IPS-NIHi11 (cell line): Measurements from ENCODE around the gene ZNF500.

Source experiments
- DNase-seq: peaks from one replicate; pipeline ENCODE4 v3.0.0; 2012; ENCODE audit warnings: mixed read lengths, low spot score

The ZNF500 gene

DNA sequence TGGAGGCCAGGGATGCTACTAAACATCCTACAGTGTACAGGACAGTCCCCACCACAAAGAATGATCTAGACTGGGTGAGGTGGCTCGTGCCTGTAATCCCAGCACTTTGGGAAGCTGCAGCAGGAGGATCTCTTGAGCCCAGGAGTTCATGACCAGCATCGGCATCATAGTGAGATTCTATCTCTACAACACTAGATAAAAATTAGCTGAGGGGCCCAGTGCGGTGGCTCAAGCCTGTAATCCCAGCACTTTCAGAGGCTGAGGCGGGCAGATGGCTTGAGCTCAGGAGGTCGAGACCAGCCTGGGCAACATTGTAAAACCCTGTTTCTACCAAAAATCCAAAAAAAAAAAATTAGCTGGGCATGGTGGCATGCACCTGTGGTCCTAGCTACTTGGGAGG is 5.4 kb upstream of the ZNF500 start:
- DNase-seq, result no peak

DNA sequence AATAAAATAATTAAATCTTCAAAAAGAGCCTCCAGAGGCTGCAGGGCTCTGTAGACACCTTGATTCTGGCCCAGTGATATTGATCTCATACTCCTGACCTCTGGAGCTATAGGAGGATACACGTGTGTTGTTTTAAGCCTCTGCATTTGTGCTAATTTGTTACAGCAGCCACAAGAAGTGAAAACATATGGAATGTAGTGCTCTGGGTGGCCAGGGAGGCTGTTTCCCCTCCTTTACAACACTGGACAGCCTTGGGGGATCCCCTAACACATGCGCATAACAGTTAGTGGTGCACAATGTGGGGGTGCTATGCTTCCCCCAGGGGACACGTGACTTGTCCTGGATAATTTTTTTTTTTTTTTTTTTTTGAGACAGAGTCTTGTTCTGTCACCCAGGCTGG is 4.7 kb upstream of the ZNF500 start:
- no peak for DNase-seq

DNA sequence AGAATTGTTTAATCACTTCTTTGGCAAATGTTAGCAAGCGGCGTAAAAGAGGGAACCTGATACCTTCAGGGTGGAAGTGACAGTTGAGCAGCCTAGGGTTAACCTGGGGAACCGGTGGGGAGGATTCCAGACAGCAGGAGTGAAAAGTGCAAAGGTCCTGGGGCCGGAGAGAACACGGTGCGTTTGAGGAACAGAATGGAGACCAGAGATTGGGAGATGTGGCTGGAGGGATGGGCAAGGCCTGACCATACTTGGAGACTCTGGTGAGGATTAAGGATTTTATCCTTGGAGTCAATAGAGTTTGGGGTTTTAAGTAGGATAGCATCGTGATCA is 2.3 kb upstream of the ZNF500 start:
- no peak for DNase-seq

DNA sequence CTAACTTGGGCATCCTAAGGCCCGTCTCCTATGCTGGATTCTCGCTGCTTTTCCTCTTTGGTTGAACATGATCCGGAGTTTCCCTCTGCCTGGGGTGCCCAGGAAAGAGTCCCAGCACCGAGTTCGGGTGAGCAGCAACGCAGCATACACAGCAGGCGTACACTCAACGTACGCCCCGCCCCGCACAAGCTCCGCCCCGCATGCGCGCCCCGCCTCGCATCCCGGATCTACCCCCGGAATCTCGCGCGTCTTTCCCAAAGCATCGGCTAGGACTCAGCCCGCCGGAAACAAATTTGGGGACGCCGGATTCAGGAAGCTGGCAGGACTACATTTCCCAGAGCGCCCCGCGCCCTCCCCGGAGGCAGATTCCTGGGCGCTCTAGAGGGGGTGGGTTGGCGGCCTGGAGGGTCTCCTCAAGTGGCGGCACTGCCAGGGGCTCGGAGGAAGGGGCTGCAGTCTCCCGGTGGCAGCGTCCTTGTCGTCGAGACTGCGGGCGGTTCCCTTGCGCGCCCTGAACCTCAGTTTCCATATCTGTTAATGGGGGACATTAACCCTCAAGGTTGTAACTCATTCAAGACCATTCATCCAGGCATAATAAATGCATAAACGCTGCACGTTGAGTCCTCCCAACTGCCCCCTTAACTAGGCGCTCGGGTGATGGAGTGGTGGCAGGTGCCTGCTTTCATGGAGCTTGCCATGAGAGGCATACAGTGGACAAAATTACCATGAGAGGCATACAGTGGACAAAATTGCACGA is 1.8 kb upstream of the ZNF500 start:
- DNase-seq, result peak; percentile 94

DNA sequence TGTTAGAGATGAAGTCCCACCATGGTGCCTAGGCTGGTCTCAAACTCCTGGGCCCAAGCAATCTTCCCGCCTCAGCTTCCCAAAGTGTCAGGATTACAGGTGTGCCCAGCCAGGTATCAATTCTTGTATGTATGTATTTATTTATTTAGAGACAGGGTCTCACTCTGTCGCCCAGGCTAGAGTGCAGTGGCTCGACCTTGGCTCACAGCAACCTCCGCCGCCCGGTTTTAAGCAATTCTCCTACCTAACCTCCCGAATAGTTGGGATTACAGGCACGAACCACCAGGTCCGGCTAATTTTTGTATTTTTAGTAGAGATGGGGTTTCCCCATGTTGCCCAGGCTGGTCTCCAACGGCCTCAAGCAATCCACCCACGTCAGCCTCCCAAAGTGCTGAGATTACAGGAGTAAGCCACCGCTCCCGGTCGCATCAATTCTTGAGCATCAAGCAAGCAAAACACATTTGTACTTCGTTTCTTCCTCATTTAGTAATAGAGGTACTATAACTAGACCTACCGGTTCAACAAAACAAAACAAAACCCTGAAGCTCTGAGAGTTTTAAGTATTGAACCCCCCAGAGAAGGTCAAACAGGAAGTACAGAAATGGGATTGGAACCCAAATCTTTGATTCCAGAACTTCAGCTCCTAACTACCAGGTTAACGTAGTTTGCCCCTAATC is 1.0 kb upstream of the ZNF500 start:
- DNase-seq, result no peak

DNA sequence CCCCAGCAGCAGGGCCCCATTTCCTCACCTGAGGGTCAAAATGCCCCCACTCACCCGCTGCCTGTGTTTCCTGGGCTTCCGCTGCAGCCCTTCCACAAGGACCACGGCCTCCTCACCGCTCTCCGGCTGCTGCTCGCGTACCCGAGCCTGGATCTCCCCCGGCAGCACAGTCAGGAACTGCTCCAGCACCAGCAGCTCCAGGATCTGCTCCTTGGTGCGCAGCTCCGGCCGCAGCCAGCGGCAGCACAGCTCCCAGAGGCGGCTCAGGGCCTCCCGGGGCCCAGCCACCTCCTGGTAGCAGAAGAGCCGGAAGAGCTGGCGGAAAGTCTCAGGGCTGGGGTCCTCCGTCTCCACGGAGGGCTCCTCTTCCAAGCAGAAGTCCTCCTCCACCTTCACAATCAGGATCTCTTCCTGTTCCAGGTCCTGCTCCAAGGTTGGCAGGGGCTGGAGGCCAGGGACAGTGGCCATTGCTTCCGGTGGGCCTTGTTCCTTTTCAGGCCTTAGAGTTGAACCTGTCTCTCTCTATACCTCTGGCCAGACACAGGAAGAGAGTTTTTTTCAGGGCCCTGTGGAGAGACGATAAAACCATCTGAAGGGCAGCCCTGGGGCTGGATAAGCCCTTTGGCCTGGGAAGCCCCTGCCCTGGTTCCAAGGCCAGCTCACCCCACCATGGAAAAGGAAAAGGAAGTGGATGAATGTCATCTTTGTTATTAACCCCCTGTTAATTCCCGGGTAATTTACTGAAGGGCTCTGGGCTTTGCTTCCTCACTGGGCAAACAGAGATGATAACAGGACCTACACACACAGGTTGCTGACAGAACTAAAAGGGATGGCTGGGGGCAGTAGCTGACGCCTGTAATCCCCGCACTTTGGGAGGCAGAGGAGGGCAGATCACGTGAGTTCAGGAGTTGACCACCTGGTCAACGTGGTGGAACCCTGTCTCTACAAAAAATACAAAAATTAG is 1.2 kb downstream of the ZNF500 start:
- DNase-seq, result no peak

DNA sequence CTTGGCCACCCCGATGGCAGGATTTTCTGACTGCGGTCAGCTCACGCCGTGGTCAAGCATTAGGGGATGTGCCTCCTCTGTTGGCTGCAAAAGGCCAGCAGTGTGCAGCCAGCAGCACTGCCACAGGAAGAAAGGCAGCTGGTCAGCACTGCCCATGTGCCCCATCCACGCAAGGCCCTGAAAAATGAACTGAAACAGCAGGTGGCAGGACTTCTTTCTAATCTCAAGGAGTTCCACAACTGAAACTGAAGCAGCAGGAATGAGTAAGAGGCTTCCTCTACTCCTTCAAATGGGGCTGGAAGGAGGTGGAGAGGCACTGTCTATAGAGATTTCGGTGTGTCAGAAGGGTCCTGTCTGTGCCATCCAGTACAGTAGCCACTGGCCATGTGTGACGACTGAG is 3.2 kb downstream of the ZNF500 start:
- DNase-seq, result no peak

DNA sequence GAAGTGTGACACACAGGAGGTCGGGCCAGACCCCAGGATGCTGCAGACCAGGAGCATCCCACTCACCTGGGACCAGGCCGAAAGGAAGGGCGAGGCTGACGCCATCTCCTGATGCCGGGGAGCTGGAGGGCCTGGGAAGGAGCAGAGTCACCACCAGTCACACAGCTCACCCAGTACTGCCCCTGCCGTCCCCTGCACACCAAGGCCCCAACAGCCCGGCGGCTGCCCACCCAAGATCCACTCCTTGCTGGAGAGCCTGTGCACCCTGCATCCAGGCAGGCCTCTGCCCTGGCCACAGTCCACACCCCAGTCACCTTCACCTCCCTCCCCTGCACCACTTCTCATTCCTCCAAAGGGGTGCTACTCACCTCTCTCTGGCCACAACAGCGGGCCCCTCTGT is 4.8 kb downstream of the ZNF500 start:
- DNase-seq, result no peak

DNA sequence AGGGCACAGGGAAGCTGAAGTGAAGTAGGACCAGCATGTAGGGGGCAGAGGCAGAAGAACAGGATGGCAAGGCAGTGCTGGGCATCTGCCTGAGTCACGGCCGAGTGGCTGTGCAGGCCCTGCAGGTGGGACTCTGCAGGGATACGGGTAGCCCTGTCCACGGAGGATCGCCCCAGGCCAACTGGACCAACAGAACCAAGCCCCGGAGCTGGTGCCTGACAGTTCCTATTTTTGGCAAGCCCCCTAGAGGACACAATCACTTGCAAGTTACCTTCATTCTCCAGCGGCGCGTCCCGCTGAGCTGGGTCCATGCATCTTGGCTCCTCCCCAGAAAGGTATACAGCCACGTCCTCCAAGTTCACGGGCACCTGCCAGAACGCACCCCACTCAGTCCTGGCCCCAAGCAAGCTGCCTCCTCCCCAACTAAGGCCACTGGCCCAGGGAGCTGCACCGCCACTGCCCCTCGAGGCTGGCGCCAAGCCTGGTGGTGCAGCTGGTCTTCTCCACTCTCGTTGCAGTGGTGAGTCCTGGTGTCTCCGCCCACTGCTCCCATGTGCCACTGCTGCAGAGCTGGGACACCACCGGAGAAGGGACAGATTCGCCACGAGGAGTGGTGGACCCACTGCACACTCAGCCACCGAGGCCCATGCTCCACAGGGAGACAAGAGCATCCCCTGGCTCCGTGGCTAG is 6.6 kb downstream of the ZNF500 start:
- DNase-seq, result no peak

DNA sequence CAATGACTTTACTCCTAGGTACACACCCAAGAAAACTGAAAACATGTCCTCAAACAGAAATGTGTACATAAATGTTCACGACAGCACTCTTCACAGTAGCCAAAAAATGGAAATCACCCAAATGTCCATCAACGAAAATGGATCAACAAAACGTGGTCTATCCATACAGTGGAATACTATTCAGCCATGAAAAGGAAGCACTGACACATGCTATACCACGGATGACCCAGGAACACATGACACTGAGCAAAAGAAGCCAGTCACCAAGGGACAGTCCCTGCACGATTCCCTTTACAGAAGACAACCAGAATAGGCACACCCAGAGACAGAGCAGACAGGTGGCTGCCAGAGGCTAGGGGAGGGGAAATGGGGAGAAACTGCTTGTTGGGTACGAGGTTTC is 11.3 kb downstream of the ZNF500 start:
- DNase-seq, result no peak

DNA sequence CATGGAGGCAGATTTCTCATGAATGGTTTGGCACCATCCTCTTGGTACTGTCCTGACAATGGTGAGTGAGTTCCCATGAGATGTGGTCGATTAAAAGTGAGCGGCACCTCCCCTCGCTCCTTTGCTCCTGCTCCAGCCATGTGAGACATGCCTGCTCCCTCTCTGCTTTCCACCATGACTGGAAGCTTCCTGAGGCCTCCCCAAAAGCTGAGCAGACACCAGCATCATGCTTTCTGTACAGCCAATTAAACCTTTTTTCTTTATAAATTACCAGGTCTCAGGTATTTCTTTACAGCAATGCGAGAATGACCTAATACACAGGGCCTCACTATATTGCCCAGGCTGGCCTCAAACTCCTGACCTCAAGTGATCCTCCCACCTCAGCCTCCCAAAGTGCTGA is 12.1 kb downstream of the ZNF500 start:
- DNase-seq, result no peak

DNA sequence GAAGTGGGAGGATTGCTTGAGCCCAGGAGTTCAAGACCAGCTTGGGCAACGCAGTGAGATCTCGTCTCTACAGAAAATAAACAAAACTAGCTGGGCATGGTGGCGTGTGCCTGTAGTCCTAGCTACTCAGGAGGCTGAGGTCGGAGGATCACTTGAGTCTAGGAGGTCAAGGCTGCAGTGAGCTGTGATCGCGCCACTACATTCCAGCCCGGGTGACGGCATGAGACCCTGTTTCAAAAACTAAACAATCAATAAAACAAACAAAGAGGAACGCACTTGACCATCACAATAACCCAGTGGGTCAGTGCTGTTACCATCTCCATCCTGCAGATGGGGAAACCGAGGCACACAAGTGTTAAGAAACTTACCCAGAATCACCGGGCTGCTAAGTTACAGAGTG is 13.7 kb downstream of the ZNF500 start:
- DNase-seq, result no peak

DNA sequence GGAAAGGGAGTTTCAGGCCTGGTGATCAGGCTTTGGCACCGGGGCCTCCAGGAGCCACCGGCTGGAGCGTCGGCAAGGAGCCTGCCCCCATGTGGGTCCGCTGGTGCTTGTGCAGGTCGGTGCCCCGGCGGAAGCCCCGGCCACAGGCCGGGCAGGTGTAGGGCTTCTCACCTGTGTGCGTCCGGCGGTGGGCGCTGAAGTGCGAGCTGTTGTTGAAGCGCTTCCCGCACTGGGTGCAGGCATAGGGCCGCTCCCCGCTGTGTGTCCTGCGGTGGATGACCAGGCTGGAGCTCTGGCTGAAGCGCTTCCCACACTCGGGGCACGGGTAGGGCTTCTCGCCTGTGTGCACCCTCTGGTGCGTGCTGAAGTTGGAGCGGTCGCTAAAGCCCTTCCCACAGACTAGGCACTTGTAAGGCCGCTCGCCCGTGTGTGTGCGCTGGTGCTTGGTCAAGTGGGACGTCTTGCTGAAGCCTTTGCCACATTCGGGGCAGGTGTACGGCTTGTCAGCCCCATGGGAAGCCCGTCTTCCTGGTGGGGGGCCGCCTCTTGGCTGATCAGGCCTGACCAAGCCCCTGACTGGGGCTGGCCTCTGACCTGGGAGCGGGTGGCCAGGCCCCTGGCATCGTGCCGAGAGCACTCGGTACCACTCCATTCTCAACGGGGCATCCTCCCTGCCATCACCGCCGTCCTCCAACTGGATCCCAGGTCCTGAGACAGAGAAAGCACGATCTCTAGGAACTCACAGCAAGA is 14.4 kb downstream of the ZNF500 start:
- DNase-seq, result no peak

DNA sequence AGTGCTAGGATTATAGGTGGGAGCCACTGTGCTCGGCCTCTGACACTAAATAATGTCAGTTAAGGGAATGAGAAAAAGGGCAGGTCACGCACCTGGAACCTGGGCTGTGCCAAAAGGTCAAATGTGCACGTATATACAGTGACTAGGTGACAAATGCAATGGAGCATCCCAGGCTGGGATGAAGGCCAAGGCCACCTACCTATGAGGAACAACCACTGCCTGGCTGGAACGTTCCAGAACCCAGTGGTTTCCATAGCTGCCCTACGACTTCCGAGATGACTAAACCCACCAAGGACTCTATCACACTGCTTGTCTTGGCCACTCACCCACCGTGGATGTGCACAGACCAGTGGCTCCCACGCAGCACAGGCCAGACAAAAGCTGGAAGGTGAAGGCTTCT is 16.1 kb downstream of the ZNF500 start:
- no peak for DNase-seq

DNA sequence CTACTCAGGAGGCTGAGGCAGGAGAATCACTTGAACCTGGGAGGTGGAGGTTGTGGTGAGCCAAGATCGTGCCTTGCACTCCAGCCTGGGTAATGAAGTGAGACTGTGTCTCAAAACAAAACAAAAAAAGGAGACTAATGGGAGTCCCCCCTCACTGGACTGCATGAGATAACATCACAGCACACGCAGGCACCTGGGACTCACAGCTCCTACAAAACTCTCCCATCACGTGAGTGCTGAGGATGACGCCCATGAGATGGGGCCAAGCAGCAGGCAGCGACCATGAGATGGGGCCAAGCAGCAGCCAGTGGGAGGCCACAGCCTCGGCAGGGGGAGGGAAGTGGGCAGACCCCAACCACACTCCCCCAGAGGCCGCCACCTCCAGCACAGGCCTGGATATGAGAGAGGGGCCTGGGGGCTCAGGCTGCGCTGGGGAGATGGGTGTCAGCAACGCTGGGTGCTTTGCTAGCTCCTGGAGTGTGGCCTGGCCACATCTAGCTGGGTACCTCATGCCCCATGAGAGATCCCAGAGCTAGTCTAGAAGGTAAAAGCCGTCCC is 17.2 kb downstream of the ZNF500 start:
- DNase-seq, result no peak

DNA sequence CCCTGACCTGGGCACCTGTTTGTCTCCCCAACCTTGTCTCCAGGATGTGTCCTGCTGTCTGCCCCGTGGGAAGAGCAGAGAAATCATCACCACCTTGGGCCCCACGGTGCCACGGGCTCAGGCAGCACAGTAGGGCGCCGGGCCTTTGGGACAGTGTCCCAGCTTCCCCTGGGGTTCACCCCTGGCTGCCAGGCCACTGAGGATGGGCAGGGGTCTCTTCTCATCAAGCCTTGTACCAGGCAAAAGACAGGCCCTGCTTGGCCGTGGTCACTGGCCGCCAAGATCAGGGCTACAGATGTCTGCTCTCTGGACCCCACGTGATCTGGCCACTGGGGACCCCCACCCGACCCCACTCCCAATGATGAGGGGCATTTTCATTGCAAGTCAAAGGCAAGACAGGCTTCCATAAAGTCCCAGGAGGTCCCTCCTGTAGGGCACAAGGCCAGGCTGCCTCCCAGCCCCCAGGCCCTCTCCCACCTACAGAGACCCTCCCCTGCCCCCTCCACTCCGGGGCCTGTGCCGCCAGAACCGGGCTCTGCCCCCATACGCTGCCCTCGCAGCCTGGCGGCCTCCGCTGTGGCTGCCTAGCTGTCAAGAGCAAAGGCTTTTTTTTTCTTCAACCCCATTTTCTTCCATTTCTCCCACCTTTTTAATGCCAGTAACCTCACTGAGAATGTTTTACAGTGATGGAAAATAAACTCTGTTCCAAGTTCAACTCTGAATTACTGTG is 18.1 kb downstream of the ZNF500 start:
- no peak for DNase-seq

DNA sequence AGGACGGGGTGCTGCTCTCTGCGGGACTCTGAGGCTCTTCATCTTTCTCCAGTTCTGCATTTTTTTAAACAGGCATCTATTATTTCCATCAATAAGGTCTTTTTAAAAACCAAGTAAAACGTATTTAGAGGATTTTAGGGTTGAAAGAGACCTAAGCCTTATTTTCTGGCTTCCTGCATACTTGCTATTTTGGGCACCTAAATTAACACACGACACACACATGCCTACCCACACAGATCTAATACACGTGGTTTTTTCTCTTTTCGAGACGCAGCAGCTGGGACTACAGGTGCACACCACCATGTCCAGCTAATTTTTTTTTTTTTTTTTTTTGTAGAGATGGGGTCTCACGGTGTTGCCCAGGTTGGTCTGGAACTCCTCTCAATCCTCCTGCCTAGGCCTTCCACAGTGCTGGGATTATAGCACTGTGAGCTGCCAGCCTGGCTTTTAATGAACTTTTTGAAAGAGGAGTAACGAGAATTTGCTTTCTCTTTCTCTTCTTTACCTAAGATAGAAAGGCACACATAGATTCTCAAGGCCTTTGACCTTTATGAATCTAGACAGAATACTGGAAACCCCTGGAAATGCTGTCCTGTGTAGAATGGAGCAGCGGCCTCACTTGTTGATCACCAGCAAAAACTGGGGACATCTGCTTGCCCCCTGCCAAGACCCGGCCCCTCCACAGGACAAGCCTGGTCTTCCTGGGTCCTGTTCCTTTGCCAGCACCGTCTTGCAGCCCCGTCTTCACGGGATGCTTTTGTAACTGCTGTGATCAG is 18.9 kb downstream of the ZNF500 start:
- DNase-seq, result no peak

DNA sequence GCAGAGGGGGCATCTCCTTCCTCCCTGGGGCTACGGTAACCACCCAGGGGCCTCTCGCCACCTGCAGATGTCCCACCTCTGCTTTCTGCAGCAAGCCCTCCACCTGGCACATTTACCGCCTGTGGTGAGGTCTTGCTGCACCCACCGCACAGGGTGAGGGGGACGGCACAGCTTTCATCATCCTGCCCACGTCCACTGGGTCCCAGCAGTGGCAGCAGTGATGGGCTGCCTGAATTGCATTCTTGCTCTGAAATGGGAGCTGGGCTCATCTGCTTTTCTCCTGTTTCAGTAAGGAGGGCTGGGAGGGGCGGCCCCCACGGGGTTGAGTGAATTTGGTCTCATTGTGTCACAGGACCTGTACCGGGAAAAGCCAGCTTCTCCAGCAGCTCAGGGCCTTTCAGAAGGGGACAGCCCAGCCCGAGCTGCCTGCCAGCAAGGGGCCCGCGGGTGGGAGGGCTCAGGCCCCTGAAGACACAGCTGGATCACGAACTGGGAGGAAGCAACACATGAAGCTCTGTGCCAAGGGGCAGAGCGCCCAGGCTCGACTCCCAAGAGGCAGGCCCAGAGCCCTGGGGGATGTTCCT is 19.9 kb downstream of the ZNF500 start:
- no peak for DNase-seq

DNA sequence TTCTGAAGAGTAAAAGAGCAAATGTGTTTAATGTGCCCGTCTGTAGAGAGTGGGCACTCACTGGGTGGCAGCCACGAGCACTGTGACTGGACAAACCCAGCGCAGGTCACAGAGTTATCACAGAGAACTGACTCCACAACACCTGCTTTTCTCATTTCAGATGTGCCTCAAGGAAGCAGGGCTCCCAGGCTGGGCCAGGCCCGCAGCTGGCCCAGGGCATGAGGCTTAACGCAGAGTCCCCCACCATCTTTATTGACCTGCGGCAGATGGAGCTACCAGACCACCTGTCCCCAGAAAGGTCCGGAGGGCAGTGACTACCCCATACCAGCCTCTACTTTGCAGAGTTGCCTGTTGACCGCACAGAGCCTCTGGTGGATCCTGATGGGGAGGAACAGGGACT is 20.7 kb downstream of the ZNF500 start:
- no peak for DNase-seq

DNA sequence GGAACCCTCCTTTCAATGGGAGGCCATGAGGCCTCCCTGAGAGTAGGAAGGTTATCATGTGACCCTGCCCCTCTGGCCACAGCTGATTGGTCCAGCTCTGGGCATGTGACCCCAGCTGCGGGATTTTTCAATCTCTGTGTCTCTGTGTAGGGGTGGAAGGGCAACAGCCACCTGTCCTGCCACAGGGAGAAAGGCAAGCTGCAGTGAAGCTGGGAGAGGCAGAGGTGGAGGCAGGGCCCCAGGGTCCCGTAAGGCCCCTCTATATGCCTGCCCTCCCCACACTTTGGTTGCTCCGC is 21.7 kb downstream of the ZNF500 start:
- peak; percentile 62 for DNase-seq
